Head of caudate nucleus (tissue), 42 donors: ENCODE results near the gene UBE2F.
A peak's percentile ranks its signal among the peaks of the same experiment; 100 is the strongest.
"Not testable (repeated sequence)": the region's sequence is repeated elsewhere in the genome, so short reads cannot be mapped to it uniquely, and the experiment has no call there.

Experiments
- DNase-seq, 42 donors: peaks; one replicate each; pipeline versions ENCODE4 v3.0.0 to v3.0.0-alpha.2; 2020 to 2021; ENCODE audit warnings: mixed read lengths in 7 of 42
- intact Hi-C: fragments of 100-400 bp; cut with DNase I; formaldehyde crosslinking; loops from one replicate; pipeline ENCODE4 v1.15.0; 2022

UBE2F gene

DNA sequence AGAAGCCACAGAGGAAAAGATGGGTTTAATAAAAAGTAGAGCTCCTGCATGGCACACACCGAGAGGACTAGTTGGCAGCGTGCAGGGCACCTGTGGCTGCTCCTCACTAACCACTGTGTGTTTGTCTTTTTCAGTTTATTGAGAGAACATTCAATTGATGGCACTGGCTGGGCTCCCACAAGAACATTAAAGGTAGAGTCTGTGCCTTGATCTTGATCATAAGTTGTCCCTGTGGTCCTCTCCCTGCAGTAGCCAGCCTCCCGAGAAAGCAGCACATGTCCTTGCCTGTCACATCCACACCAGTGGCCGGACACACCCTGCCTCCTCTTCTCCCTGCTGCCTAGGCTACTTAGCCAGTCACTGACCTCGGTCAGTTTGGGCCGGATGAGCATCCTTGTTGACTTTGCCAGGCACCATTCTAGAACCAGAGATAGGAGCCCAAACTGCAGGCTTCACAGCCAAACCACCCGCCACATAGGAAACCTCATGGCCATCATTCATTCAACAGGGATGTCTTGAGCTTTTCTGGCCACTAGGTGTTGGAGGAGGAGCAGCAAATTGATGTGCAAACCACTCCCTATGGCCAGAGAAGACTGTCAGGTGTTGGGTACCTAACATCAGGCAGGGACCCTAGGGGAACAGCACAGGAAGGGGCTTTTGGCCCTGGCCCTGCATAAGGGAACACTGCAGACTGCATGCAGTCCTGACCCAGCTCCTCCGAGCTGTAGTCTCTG lies 63.8 kb downstream of the UBE2F start:
- intact Hi-C loops = no loop called here
- peak in 1 of 42 donors; percentile 17 for DNase-seq

DNA sequence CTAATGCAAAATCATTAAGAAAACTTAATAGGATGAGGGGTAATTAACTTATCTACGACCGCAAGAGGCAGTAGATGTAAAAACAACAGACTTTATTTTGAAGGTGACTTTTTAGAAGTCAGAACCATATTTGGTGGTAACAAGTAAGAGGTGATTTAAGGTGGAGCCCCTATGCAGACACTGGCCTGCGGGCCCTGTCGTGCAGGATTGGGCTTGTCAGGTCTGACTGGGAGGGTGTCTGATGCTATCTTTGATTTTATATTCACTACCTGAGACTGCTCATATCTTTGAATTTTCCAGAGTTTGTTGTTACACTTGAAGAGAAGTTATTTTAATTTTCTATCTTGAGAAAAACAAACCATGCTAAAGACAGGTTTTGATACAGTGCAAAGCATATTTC lies 64.9 kb downstream of the UBE2F start:
- intact Hi-C loops = no loop called here
- no peak for DNase-seq

DNA sequence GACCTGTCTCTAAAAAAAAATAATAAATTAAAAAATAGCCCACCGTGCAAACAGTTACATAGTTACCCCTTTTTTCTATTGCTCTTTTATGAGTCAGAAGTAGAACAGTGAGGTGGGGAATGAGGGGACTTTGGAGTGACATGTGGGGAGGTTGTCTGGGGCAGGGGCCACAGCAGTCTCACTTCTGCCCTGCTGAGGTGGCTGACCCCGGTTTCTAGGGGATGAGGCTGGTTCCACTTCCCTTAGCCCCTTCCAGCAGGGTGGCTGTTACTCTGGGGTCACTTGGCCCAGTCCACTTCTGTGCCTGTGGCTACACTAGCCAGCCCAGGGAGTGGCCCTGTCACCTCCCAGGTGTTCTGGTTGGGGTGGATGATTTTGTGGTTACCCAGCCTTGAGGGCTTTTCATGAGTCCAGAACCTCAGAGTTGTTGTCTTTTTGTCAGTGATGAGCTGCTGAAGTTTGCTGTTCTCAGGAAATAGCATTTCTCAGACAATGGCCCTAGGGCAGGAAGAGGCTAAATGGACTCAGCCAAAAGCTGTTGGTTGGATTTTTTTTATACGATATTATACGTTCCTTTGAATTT lies 66.0 kb downstream of the UBE2F start:
- intact Hi-C loops = no loop called here
- DNase-seq = no peak

DNA sequence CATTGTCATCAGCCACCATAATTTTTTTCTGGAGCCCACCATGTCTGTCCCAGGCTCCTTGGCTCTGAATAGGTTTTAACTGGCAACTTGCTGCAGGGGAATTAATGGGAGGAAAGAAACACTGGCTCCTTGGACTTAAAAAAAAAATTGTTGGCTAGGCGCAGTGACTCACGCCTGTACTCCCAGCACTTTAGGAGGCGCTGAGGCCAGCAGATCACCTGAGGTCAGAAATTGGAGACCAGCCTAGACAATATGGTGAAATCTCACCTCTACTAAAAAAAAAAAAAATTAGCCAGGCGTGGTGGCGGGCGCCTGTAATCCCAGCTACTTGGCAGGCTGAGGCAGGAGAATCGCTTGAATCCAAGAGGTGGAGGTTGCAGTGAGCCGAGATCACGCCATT lies 67.2 kb downstream of the UBE2F start:
- intact Hi-C loops, DNase-seq: not testable (repeated sequence)

DNA sequence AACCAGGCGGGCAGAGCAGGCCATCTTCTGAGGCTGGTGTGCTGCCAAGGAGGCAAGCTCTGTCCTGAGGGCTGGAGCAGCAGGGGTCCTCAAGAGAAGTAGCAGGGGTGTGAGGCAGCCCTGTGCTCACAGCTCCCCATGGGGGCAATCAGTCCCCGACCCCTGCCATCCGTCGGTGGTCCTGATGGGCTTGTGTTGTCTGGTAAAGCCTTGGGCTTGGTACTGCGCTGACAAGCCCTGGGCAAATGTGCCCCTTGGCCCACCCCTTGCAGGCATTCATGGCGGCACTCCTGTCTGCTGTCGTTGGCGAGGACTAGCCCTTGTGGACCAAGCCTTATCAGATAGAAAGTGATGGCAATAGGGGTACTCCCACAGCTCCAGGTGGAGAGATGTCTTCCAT lies 71.4 kb downstream of the UBE2F start:
- intact Hi-C loops = no loop called here
- DNase-seq = peak in 1 of 42 donors; percentile 2

DNA sequence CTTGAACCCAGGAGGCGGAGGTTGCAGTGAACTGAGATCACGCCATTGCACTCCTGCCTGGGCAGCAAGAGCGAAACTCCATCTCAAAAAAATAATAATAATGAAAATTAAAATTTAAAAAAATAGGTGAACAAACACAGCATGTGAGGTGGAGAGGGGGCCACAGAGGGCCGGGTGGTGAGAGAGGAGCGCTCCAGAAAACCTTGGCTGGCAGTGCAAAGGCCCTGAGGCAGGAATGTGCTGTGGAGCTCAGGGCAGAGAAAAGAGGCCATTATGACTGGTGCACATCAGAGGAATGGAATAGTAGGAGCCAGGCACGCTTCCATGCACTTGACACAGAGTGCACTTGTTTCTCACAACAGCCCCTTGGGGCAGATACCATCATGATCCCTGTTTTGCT lies 72.3 kb downstream of the UBE2F start:
- DNase-seq = peak in 1 of 42 donors; percentile 6
- intact Hi-C loops = no loop called here

DNA sequence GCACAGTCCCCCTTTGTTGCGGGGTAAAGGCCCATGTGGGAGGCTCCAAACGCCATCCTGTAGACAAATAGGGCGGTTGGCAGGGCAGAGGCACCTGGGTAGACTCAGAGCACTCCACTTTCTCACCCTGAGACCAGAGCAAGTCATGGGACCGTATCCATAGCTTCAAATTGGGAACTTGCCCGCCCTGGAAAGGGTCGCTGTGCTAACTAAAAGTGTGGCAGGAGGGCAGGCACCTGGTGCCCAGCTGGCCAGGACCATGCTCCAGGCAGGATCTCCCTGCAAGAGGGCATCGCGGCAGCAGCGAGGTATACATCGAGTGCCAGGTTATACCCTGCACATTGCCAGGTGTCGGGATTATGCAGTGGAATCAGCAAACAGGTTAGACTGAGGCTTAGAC lies 73.2 kb downstream of the UBE2F start:
- peak in 1 of 42 donors; percentile 3 for DNase-seq
- intact Hi-C loops = no loop called here

DNA sequence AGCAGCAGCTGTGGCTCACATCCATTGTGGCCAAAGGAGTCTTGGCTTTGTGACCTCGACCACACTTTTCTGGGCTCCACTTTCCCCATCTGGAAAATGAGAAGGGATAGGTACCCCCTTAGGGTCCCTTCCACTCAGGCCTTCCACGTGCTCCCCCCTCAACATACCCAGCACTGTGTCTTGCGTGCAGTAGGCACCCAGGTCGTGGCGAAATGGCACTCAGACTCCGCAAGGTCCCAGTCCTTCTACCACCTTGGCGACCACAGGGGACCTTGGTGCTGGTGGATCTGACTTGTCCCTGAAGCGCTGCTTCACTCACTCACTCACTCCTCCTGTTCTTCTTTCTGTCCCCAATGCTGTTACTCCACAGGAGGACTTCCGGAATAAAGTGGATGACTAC lies 74.1 kb downstream of the UBE2F start:
- peak in 1 of 42 donors; percentile 5 for DNase-seq
- intact Hi-C loops = no loop called here

DNA sequence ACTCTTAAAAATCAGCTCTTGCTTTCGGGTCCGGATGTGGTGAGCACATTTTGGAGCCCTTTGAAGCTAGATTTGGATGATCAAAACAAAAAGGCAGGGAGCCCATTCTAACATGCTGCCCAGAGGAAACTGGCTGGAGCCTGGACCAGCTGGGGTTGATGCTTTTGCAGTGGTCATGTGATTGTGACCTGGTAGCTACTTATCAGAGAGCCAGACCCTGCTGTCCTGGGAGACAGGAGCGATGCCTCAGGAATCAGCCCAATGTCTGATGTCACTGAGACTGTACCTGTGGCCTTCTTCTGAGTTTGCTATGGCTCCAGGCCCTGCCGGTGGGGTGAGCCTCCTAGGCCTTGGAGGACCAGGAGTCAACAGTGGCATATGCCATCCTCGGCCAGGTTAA lies 75.3 kb downstream of the UBE2F start:
- intact Hi-C loops = no loop called here
- DNase-seq = peak in 9 of 42 donors; percentile 4 to 49 (median 20)

DNA sequence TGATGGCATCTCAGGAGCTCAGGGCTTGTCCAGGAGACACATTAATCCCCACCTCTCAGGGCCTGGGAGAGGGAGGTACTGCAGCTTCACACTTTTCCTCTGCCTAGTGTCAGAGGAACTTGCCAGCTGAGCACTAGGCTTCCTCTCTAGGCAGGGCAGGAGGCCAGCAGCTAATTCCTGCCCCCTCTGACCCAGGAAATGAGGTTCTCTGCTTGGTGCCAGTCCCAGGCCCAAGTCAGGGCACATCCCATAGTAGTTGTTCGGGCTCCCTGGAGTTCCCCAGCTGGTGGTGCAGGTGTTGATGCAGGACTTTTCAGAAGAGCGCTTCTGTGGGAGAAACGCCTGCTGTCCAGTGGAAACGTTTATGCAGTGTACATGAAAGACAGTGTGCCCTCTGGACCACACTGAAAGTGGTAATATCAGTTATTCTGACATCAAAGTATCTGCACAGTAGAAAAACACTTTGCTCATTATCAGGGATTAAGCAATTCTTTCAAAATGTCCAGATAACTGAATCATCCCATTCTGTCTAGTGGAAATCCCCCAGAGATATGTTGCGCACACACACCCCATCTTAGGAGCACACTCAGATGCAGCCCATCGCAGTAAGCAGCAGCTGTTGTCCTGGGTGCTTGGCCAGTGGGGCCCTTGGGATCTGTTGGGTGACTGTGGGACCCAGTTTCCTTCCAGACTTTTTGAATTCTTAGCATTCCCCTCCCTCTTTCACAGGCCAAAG lies 76.2 kb downstream of the UBE2F start:
- intact Hi-C loops = no loop called here

DNA sequence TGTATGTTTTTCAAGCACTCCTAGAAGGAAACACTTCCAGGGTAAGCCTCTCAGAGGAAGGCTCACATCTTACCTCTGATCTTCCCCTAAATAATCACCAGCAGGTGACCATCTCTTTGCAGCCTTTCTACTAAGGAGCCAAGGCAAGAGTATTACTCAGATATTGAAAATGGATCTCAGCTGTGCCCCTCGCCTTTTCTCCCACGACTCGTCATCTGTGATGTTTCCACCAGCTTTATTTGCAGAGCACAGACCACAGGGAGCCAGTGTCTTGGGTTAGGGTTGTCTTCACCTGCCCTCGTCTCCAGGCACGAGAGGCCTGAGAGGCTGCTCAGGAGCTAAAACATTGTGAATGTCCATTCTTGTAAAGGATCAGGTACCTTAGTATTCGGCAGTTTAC lies 77.0 kb downstream of the UBE2F start:
- DNase-seq = no peak
- intact Hi-C loops = no loop called here

More for the DNA sequence above, 76.2 kb downstream of the UBE2F start:
- DNase-seq = peak in 4 of 42 donors; percentile 4 to 47 (median 10)

DNA sequence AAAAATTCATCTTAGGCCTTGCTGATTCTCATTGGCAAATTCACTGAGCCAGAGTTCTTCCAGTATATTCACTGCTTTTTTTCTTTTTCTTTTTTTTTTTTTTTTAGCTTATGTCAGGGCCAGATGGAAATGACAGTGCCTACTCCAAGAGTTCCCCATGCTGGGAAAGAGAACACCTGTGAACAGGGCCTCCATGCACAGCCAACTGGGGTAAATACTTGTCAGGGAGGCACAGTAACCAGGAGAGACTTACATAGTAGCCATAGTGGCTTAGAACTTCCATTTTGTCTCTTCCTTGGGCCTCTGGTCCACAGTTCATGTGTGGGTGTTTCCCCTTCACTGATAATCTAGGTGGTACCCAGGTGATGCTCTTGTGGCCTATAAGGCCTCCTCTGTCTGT lies 78.8 kb downstream of the UBE2F start:
- DNase-seq = no peak
- intact Hi-C loops = no loop called here

DNA sequence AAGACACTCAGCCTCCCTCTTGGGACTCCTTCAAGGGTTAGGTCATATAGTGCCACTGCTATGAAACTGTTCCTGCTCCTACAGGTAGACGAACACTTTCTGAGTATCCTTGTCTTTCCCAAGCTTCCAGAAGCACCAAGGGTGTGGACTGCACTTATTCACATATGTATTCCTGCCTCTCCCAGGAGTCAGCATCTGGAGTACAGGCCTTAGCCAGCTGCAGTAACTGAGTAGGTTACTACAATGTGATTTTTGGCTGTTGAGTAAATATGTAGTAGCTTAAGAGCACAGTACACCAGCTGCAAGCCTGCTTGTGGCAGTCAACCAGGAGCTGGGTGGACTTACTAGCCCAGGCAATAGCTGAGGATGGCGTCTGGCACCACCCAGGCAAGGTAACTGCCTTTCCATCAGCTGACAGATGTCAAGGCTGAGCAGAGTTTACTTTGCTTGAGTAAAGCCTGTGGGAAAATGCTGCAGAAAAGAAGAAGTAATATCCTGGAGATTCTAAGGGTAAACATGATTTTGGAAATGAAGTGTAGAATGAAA lies 80.0 kb downstream of the UBE2F start:
- no peak for DNase-seq
- intact Hi-C loops = no loop called here

DNA sequence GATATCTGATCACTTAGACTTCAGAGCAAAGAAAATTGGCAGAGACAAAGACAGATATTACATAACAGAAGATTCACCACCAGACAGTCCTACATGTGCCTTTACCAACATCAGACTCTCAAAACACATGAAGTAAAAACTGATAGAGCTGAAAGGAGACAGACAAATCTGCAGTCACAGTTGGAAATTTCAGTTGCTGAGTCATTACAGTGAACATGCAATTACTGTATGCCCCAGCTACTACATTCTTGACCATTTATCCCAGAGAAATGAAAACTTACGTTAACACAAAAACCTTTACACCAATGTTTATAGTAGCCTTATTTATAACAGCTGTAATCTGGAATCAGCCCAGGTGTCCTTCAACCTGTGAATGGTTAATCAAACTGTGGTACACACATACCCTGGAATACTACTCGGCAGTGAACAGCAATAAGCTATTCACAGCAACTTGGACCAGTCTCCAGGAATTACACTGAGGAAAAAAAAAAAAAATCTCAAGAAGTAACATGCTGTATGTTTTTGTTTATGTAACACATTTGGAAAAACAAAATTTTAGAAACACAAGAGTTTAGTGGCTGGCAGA lies 86.5 kb downstream of the UBE2F start:
- intact Hi-C loops = no loop called here
- DNase-seq = peak in 1 of 42 donors; percentile 7

DNA sequence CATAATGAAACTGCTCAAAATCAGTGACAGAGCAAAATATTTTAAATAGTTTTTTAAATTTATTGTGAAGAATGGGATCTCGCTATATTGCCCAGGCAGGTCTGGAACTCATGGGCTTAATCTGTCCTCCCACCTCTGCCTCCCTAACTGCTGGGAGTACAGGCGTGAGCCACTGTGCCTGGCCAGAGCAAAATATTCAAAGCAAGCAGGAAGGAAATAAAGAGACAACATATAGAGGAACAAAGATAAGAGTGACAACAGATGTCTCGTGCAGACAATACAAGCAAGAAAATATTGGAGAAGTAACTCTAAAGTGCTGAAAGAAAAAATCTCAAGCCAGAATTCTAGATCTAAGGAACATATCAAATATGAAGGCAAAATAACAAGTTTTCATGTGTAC lies 89.0 kb downstream of the UBE2F start:
- intact Hi-C loops = no loop called here

DNA sequence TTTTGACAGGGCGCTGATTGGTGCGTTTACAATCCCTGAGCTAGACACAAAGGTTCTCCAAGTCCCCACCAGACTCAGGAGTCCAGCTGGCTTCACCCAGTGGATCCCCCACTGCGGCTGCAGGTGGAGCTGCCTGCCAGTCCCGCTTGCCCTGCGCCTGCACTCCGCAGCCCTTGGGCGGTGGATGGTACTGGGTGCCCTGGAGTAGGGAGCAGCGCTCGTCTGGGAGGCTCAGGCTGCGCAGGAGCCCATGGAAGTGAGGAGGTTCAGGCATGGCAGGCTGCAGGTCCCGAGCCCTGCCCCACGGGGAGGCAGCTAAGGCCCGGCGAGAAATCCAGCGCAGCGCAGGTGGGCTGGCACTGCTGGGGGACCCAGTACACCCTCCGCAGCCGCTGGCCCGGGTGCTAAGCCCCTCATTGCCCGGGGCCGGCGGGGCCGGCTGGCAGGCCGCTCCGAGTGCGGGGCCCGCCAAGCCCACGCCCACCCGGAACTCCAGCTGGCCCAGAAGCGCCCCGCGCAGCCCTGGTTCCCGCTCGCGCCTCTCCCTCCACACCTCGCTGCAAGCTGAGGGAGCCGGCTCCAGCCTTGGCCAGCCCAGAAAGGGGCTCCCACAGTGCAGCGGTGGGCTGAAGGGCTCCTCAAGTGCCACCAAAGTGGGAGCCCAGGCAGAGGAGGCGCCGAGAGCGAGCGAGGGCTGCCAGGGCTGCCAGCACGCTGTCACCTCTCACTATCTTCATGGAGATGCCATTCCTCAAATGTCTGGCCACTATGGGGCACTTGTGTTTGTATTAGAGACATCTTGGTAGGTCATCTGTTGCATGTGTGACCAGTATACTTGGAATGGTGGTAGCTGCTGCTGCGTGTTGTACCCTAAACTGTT lies 91.1 kb downstream of the UBE2F start:
- intact Hi-C loops, DNase-seq: not testable (repeated sequence)

More for the DNA sequence above, 89.0 kb downstream of the UBE2F start:
- DNase-seq = no peak

DNA sequence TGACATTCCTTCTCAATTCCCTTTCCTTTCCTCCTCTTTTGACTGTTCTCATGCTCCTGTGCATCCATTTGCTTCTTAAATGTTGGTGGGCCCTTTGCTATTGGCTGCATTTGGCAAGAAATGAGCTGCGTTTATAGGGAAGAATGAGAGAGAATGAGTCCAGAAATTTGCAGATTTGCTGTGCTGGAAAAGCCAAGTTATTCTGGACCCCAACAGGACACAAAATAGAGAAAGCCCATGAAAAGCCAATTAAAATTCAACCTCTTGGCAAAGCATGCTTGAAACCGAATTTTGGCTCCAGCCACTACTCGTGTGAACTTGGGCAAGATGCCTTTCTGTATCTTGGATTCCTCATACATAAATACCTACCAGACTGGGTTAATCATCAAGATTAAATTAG lies 92.7 kb downstream of the UBE2F start:
- DNase-seq = no peak
- intact Hi-C loops = no loop called here

DNA sequence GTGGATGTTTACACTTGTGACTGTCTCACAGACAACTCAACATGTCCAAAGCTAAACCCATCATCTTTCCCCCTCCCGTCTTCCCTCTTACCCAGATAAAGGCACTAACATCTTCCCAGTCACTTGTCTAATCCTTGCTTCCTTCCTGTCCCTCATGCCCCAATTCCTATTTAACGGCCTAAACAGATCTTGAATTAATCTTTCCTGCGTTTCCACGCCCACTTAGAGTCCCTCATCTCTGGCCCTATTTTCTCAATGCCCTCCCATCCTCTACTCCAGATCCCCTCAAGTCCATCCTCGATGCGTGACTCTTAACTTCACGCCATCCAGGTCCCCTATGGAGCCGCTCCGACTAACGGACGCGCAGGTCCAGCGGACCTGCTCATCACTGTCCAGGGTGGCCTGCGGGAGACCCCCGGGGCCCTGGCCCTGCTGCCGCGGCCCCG lies 93.3 kb downstream of the UBE2F start:
- intact Hi-C loops = loop anchor here (5.0 kb wide), 2 partner anchors 93 to 198 kb away; partner anchors contain the start of gene UBE2F
- peak in 1 of 42 donors; percentile 42 for DNase-seq
